ENCODE data around the gene TCEAL9.
"Not testable (repeated sequence)": the region's sequence is repeated elsewhere in the genome, so short reads cannot be mapped to it uniquely, and the experiment has no call there.

Gene TCEAL9

GRCh38 chrX:103356130-103356798, at the start of gene TCEAL9:
TCEAL9 (plus strand) TSS chrX:103356506; CDS start chrX:103357685, 1,179 bp downstream.
- DNase-seq, result no peak

- DNase-seq, result no peak
Measured at GRCh38 chrX:103309860-103310554, 46.3 kb upstream of the TCEAL9 start.

GRCh38 chrX:103310555-103311398, 45.5 kb upstream of the TCEAL9 start, which contains the start of gene BEX2:
BEX2 (minus strand) TSS chrX:103310990; CDS start chrX:103309976, 1,014 bp downstream.
- DNase-seq, result peak; percentile 50 to 72 (median 62)

- DNase-seq, result no peak
Measured at GRCh38 chrX:103311399-103311780, 44.9 kb upstream of the TCEAL9 start.

GRCh38 chrX:103329991-103330390, 26.3 kb upstream of the TCEAL9 start, which contains the start of gene TCEAL7:
TCEAL7 (plus strand) TSS chrX:103330239; CDS start chrX:103331404, 1,165 bp downstream.
- DNase-seq, result no peak

GRCh38 chrX:103330681-103331288, 25.5 kb upstream of the TCEAL9 start:
- DNase-seq, result no peak

- DNase-seq, result no peak
Measured at GRCh38 chrX:103338663-103339062, 17.6 kb upstream of the TCEAL9 start.

- DNase-seq, result peak in 1 of 4 experiments; percentile 2
Measured at GRCh38 chrX:103343105-103343504, 13.2 kb upstream of the TCEAL9 start.

GRCh38 chrX:103344606-103345005, 11.7 kb upstream of the TCEAL9 start:
- no peak for DNase-seq

- DNase-seq, result no peak
Measured at GRCh38 chrX:103347682-103348397, 8.5 kb upstream of the TCEAL9 start.

GRCh38 chrX:103356858-103357257, 552 bp downstream of the TCEAL9 start:
- peak in 1 of 4 experiments; percentile 0 for DNase-seq

GRCh38 chrX:103357871-103358270, 1.6 kb downstream of the TCEAL9 start:
- no peak for DNase-seq

- DNase-seq, result not testable (repeated sequence)
Measured at GRCh38 chrX:103359605-103360004, 3.3 kb downstream of the TCEAL9 start.

GRCh38 chrX:103360092-103360491, 3.8 kb downstream of the TCEAL9 start:
- no peak for DNase-seq

- no peak for DNase-seq
Measured at GRCh38 chrX:103360916-103361315, 4.6 kb downstream of the TCEAL9 start.

- no peak for DNase-seq
Measured at GRCh38 chrX:103361798-103362197, 5.5 kb downstream of the TCEAL9 start.

- no peak for DNase-seq
Measured at GRCh38 chrX:103362474-103362873, 6.2 kb downstream of the TCEAL9 start.

- no peak for DNase-seq
Measured at GRCh38 chrX:103363046-103363445, 6.7 kb downstream of the TCEAL9 start.

- no peak for DNase-seq
Measured at GRCh38 chrX:103367502-103367901, 11.2 kb downstream of the TCEAL9 start.

GRCh38 chrX:103369479-103369878, 13.2 kb downstream of the TCEAL9 start:
- DNase-seq, result no peak

- no peak for DNase-seq
Measured at GRCh38 chrX:103372886-103373285, 16.6 kb downstream of the TCEAL9 start.

- DNase-seq, result no peak
Measured at GRCh38 chrX:103373581-103373980, 17.3 kb downstream of the TCEAL9 start.
